GM21529 (cell line): Measurements from ENCODE around the gene CXorf66.
"Not testable (repeated sequence)": the region's sequence is repeated elsewhere in the genome, so short reads cannot be mapped to it uniquely, and the experiment has no call there.

Source experiments
- ATAC-seq: cut with Tn5 transposase; IDR thresholded peaks from one replicate; pipeline ENCODE4 v1.9.1; 2021; ENCODE audit not compliant: unreplicated experiment

CXorf66 gene, protein sequence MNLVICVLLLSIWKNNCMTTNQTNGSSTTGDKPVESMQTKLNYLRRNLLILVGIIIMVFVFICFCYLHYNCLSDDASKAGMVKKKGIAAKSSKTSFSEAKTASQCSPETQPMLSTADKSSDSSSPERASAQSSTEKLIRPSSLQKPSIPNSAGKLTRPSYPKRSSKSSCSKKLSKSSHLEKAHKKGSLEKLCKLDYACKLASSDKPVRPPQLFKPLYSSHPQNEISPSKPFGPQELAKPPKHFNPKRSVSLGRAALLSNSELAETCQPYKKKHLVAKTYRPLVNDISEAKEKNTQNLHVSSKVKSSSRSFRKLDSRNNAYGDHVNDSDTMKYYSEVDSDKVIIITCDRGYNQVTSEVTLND

DNA sequence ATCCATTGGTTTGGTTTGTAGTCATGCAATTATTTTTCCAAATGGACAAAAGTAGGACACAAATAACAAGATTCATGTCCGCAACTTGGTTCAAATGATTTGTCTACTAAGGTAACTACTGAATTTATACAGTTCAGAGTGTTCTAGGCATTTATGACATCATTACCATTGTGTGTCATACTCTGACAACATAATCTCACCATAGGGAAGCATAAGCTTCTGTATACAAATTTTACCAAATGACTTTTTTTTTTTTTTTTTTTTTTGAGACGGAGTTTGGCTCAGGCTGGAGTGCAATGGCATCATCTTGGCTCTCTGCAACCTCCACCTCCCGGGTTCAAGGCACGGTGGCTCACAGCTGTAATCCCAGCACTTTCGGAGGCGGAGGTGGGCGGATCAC, at the start of gene CXorf66:
Gene CXorf66, minus strand, starts transcription at position 101 of the 400 bp plus-strand sequence. Its CDS starts 25 bp downstream, at position 76.
- ATAC-seq: no peak

DNA sequence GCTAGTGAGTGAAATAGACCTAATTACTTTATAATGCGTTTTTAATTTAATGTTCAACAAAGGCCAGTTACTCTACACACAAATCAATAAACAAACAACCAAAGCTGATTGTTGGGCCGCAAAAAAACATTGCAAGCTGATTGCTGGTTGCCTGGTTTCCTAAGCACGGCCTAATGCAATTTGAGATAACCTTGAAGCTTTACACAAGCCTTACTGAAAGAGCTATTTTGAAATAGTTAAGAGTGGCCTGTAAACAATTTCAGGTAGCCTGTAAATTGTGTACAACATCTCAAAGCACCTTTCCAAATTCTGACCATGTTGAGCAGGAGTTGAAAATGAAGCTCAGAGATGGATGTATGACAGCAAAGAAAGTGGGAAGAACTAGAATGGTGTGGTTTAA, 17.5 kb upstream of the CXorf66 start:
- ATAC-seq: no peak

DNA sequence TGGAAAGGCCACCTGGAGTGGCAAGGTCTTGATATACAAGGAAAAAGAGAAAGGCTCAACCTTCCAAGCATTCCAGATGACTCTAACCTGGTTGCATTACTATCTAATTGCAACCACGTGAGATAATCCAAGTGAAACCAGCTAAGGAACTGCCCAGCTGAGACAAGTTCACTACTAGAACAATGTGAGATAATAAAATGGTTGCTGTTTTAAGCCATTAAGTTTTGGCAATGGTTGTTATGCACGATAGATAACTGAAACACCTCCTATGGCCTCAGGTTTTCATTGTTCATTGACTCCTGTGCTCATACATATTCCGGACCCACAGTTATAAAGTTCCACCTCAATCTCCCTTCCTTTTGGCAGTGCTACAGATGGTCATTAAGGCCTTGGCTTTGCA, 9.2 kb upstream of the CXorf66 start:
- no peak for ATAC-seq

DNA sequence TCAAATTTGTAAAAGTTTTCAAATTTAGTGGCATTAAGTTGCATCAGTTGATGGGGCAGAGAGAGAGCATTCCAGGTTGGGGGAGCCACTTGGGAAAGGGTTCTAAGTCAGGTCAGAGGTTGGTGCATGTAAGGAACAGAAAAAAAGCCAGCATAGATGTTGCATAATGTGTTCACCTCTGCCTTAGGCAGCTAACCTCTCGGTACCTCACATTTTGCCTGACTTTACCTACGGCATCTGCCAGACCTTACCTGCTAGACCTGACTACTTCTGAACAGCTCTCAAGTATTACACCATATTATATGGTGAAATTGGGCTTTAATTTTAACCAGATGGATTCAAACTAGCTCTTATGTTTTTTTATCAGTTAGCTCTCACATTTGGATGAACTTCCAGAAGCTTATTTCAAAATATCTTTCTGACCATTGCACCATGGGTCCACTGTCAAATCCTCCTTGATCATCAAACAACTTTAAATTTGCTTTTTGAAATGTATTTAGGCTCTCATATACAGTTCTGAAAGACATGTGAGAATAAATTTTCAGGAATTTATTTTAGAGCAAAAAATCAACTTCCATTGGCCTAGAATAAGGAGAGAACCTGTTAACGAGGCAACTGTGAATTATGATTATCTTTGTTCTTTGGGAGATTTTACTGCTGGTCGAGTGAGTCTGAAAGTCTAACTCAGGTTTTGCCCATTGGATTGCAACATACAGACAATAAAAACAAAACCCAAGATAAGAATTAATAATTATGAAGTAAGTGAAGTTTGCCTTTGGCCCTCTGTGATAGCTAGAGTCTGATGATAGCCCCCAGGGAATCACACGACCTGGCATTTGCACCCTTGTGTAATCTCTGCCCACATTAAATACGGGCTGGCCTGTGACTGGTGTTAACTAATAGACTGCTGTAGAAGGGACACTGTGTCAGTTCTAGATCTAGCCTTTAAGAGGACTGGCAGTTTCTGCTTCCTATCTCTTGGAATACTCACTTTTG, 7.6 kb upstream of the CXorf66 start:
- no peak for ATAC-seq

DNA sequence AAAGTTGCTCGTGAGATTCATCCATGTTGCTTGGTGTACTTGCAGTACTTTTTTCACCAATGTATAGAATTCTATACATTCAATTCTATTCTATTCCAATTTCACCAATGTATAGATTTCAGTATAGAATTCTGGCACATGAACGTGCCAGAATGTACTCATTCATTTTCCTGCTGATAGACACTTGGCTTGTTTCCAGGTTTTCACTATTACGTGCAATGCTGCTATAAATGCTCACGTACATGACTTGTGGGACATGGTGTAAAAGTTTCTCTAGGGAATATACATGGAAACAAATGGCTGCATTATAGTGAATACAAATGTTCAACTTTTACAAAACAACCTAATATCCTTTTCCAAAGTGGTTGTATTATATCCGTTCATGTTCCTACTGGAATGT, 6.8 kb upstream of the CXorf66 start:
- no peak for ATAC-seq

DNA sequence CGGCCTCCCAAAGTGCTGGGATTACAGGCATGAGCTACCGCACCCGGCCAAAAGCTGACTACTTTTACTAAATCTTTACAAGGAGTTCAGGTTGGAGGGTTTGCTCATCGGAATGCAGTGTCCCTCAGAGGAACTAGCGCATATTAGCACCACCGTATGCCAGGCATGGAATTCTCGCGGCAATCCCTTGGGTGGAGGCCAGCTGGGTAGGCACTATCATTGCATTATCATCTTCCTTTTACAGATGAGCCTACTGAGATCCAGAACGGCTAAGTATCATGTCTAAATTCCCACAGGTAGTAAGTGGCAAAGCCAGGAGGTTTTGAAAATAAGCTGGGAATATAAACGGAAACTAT, 6.1 kb upstream of the CXorf66 start:
- ATAC-seq: no peak

DNA sequence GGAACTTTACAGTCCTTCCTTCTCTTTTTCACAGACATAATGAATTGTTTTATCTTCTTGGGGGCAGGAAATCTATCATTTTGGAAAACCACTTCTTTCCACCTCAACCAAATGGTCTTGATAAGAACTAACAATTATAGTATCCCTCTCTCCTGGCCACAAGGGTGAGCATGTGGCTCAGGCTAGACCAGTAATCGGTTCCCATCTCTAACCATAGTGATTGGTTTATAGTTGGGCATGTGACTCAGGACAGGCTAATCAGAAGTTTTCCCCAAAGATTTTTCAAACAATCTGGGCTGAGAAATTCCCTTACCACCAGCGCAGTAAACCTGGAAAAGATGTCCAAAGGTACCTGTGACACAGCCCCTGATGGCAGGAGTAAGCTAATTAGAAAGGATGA, 4.0 kb upstream of the CXorf66 start:
- ATAC-seq: no peak

DNA sequence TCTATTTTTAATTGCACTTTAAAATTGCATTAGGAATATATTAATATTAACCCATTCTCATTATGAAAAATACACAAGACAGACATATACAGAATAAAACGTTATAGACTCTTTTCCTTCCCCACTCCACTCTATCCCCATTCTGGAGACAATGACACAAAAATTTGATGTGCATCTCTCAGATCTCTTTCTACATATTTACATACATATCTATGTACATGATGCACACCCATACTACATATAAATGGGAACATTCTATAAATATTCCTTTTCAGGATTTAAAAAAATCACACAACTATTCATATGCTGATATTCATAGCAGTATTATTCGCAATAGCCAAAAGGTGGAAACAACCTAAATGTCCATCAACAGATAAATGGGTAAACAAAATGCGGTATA, 2.4 kb upstream of the CXorf66 start:
- no peak for ATAC-seq

DNA sequence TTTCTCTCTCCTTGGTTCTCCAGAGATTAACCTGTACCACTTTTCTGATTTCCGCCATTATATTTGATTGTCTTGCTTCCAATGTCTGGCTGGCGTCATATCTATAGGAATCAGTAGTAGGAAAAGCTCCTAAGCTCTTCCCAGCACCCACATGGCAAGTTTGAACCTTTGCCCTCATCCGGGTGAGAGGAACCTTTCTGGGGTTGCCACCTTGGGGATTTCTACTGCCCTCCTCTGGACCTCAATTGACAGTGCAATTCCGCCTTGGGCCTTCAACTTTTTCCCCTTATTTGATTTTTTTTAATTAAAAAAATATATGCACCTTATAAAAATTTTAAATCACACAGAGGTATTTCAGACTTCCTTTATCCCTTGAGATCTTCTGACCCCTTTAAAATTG, 2.0 kb upstream of the CXorf66 start:
- ATAC-seq: no peak

DNA sequence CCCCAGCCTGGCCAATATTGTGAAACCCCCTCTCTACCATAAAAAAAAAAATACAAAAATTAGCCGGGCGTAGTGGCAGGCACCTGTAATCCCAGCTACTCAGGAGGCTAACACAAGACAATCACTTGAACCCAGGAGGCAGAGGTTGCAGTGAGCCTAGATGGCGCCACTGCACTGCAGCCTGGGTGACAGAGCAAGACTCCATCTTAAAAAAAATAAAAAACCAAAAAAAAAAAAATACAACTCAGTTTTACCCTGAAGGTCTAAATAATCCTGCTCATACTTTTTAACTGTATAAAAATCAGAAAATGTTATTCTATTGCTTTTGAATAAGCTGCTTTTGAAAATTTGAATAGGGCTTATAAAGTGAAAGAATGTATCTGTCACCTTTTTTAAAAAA, 838 bp upstream of the CXorf66 start:
- not testable (repeated sequence) for ATAC-seq

DNA sequence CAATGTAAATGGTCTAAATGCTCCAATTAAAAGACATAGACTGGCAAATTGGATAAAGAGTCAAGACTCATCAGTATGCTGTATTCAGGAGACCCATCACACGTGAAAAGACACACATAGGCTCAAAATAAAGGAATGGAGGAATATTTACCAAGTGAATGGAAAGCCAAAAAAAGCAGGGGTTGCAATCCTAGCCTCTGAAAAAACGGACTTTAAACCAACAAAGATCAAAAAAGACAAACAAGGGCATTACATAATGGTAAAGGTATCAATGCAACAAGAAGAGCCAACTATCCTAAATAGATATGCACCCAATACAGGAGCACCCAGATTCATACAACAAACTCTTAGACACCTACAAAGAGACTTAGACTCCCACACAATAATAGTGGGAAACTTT, 4.2 kb downstream of the CXorf66 start:
- not testable (repeated sequence) for ATAC-seq

DNA sequence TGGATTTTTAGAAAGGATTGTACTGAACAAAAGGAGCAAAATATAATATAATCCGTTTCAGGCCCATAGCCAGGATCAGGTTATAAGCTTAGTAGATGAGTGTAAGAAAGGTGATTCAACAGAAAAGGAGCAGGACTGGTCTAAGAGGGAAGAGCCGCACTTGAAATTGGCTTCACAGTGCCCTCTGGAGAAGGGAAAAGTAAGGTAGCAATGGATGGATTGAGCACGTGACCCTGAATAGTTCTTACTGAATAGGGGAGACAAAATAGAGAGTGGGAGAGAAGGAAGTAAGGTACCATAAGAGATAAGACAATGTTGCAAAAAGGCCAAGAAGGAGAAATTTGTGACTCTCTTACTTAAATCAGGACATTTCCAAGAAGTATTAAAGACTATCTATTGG, 15.6 kb downstream of the CXorf66 start:
- ATAC-seq: no peak

DNA sequence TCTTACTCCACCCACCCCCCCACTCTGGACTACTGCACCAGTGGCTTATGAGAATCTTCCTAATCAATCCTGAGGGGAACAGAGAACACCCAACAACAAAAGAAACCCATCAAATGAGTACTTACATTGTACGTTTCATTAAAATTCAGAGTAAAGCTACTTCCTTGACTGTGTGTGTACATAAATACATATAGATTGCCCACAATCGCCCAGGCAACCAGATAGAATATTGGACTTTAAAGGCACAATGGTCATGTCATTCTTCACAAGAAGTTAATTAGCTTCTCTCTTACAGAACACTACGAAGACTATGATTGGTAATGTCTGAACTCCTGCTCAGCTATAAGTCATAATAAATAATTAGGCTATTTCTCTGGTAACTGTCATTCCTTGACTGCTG, 20.2 kb downstream of the CXorf66 start:
- no peak for ATAC-seq

DNA sequence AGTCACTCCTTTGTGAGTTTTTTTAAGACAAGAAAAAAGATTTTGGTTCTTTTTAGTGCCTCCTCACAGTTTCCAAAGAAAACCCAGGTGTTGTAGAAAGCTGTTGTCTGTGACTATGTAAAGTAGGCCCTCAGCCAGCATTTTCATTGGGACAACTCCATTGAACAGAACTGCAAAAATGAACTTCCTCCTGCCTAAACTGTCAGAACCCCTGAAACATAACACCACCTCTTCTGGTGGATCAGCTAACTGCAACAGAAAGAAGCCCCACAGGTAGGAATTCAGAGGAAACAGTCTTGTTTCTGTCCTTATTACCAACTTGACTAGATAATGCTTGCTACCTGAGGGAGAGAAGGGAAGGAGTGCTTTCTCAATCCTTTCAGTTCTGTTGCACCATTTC, 29.1 kb downstream of the CXorf66 start:
- ATAC-seq: no peak

DNA sequence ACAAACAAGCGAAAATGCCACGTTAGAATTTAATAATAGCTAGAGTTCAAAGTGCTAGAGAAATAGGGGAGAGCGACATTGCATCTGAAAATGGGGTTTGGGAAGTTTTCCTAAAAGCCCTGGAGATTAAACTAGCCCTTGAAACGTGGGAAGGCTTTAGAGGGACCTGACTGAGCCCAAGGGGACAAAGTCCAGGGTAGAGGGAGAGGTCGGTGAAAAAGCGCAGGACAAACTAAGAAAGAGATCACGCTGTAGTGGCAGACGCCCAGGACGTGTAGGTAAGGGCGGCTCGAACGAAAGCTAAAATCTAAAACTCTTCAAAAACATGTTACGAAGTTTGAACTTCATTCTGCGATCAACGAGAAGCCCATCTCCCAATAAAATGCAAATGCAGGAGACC, 31.4 kb downstream of the CXorf66 start:
- ATAC-seq: no peak

DNA sequence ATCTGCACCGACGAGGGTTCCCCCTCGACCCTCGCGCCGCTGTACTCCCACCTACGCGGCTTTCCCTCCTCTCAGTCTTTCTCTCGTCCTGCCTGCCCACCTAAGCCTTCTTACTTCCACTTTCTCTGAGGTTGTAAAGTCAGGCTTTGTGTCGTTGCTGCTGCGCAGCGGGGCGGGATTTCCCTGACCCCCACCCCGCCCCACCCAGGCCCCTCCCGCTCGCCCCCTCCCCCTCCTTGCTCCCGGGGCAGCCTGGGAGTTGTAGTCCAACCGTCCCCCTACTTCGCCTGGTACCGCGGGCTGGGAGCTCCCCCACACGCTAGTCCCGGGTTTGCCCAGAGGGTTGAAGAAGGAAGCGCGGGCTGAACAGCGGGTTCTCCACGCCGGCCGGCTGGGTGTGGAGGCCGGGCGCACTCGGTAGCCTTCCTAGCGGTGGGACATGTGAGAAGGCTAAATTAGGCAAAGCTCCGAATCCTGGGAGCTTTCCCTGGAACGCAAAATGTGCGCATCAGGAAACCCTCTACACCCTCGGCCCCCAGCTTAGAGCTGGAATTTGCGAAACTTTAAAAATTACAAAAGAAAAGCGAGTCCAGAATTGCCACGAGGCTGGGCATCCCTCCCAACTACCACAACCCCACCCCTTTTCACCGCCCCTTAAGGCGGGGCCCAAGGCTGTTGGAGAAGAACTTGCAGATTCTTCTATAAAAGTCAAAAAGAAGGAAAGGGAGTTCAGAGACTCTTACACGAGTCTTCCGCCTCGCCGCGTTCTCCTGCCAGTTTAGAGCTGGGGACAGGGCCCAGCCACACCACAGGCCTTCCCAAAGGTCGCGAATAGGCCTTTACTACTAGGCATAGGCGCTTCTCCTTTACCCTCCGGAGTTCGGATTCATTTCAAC, 32.2 kb downstream of the CXorf66 start, which contains the start of gene ATP11C:
Gene ATP11C, minus strand, starts transcription at position 153 of the 896 bp plus-strand sequence. CDS start 1,011 bp downstream, outside the sequence.
- peak; percentile 73 for ATAC-seq

DNA sequence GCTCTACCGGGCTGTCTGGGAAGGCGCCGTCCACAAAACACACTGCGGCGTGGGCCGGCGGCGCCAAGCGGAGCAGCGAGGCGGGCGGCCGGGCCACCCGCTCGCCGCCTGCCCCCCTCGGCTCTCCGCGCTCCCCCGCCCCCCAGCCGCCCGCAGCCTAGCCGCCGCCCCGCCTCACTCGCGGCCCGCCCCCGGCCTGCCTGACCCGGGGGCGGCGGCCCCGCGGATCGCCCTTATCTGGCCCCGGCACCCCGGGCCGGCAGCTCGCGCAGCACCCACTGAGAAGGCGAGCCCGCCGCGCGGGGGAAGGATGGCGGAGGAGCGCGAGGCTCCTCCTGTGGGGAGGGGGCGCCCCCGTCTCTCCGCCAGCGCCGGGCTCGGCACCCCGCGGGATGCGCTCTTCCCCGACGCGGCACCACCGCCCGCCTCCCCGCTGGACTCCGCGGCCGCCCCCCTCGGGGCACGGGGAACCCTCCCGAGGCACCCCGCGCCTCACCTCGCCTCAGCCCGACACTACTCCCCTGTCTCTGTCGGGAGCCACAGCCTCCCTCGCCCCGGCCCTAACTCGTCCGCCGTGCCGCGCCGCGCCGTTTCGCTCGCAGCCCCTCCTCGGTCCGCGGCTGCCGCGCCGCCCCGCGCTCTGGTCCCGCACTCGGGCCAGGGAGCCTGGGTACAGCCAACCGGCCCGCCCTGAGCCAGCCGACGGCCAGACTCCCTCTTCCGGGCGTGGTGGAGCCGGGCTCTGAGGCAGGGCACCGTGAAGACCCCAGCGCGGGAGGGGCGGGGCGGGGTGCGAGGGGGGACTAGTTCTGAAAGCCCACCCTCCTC, 33.0 kb downstream of the CXorf66 start:
- peak; percentile 35 for ATAC-seq

DNA sequence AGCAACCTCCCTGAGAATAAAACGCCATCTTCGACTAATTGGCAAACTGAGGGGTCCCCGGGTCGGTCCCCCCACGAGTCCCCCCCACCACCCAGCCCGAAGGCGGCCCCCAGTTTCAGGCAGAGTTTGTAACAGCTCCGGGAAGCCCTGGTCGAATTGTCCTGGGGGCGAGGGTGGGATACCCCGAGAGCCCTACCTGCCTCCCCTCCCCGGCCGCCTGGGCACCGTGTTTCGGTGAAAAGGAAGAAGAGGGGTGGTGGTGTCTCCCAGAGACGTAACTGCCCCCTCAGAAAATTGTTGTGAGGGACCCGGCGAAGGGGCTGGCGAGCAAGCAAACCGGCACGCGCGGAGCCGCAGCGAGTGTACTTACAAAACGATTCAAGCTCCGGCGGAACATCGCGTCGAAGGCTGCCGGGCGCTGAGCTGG, 33.7 kb downstream of the CXorf66 start:
- no peak for ATAC-seq

DNA sequence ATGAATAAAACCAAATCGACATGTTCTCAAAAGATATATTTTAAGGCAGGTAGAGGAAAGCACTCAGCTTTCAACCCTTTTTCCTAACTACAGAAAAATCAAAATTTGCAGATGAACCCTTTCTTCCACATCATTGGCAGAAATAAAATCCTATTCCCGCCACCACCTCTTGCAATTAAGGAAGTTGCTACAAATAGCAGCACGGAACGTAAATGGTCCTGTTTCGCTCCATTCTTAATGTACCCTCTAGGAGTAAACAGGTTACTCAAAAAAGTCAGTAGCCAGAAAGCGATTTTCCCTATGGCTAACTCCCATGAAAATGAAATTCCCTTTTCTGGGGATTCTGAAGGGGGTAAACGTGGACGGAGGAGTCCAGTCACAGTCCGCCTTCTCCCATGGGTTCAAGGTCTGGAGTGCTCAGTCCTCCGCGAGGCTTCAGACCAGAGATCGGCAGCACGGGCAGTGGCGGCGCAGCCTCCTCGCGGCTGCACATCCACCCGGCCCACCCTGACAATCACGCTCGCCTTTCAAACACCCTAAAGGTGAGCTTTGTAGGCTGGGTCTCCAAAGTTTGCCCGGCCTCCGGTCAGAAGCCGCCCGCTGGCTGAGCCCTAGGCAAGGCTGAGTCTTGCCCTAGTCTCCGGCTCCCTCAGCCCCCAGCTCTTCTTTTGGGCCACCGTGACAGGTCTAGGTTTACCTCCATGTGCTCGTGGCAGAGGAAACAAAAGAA, 34.2 kb downstream of the CXorf66 start:
- no peak for ATAC-seq
